Activated CD8-positive, alpha-beta memory T cell treated with anti-CD3 and anti-CD28 coated beads, Interleukin-2, amount 50 U/mL, for 24 hours (primary cell): ENCODE results near the gene OR6C2.
"Not testable (repeated sequence)": the region's sequence is repeated elsewhere in the genome, so short reads cannot be mapped to it uniquely, and the experiment has no call there.

Source experiments
- DNase-seq: peaks from one replicate; pipeline ENCODE4 v3.0.0-alpha.2; 2020; ENCODE audit errors: extremely low read depth

OR6C2 gene

GRCh38 chr12:55472264-55472663, 28.4 kb downstream of the OR6C2 start:
- DNase-seq = no peak

- DNase-seq = not testable (repeated sequence)
These were observed 35.3 kb downstream of the OR6C2 start for GRCh38 chr12:55479136-55479535.

- not testable (repeated sequence) for DNase-seq
These were observed 40.4 kb downstream of the OR6C2 start for GRCh38 chr12:55484284-55484683.

- DNase-seq = no peak
These were observed 48.2 kb downstream of the OR6C2 start, which contains the start of gene OR6C68 for GRCh38 chr12:55492078-55492477. Gene OR6C68, plus strand, starts transcription at chr12:55492378. Its CDS starts 0 bp downstream, at chr12:55492378.

GRCh38 chr12:55495490-55495889, 51.6 kb downstream of the OR6C2 start:
- DNase-seq = no peak

- DNase-seq = no peak
These were observed 55.4 kb downstream of the OR6C2 start for GRCh38 chr12:55499231-55499630.

- no peak for DNase-seq
These were observed 56.0 kb downstream of the OR6C2 start for GRCh38 chr12:55499810-55500252.

GRCh38 chr12:55501601-55502000, 57.7 kb downstream of the OR6C2 start:
- DNase-seq = no peak
